ENCODE data around the gene PKDREJ.
A peak's percentile ranks its signal among the peaks of the same experiment; 100 is the strongest.

The PKDREJ gene

DNA sequence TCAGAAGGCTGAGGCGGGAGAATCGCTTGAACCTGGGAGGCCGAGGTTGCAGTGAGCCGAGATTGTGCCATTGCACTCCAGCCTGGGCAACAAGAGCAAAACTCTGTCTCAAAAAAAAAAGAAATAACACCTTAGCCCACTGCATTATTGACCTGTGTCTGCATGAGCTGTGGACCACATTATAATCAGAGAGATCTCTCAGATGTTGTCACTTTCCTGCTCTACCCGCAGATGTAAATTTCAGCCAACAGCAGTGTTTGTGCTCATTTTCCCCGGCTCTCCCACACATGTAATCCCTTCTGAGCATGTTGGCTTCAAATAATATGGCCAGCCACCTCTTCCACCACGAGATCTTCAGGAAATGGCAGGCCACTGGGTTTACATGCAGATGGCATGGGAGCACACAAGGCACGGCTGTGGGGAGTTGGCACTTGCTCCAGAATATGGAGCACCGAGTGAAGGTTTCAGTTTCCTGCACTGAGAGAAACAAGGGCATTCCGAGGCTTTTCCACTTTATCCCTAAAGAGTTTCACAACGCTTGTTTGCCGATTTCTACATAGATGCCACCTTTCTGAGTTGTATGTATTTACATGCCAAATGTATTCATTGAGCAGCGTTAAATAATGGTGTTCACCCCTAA is 32.8 kb downstream of the PKDREJ start:
- DNase-seq: no peak

DNA sequence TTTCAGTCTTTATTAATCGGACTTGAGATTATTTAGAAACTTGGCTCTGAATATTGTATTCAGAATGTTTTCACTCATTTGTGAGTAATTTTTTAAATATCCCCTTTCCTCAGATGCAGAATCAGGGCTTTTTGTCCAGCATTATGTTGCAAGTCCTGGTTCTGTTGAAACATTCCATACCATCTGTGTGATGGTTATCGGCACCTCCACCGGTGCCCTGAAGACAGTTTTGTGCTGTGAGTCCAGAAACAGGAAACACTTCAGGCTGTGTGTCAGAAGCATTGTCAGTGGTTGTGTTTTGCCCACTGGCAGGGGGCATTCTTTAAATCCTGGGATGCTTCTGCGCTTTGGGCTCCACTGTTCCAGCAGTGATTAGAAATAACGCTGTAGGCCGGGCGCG is 33.4 kb downstream of the PKDREJ start:
- no peak for DNase-seq

DNA sequence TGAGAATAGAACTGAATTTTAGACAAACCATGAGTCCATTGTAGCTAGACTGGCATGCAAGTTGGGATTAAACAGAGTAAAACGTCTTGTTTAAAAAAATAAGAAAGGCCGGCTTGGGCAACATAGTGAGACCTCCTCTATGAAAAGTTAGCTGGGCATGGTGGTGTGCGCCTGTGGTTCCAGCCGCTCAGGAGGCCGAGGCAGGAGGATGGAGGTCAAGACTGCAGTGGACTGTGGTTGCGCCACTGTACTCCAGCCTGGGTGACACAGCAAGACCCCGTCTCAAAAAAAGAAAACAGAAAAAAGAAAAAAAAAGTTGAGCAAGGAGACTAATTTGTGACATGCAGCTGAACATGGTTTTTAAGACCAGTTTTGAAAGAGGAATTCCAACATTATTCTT is 36.6 kb downstream of the PKDREJ start:
- no peak for DNase-seq

DNA sequence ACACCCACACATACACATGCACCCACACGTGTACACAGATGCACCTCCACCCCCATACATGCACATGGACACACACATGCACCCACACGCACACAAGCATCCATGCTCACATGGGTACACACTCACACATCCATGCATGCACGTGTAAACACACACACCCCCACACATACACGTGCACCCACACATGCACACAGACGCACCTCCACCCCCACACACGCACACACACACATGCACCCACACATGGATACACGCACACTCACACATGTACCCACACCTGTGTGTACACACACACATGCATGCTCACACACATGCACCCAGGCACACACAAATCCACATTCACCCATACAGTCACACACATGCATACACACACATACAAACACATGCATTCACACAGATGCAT is 37.5 kb downstream of the PKDREJ start:
- DNase-seq: no peak

DNA sequence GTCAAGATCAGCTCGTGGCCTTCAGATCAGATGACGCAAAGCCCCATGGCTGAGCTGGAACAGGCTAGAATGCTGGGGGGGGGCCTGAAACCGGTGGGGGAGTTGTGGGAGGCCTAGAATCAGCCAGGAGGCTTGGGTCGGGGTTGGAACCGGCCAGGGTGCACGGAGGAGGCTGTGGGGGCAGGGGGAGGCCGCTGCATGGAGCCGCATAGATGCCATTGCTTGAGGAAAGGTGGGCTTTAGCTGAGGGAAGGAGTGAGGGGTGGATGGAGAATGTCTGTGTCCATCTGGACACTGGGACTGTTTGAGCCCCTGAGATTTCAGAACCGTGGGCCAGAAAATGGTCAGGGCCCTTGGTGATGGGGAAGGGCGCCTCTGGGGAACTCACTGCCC is 38.2 kb downstream of the PKDREJ start:
- DNase-seq: no peak

DNA sequence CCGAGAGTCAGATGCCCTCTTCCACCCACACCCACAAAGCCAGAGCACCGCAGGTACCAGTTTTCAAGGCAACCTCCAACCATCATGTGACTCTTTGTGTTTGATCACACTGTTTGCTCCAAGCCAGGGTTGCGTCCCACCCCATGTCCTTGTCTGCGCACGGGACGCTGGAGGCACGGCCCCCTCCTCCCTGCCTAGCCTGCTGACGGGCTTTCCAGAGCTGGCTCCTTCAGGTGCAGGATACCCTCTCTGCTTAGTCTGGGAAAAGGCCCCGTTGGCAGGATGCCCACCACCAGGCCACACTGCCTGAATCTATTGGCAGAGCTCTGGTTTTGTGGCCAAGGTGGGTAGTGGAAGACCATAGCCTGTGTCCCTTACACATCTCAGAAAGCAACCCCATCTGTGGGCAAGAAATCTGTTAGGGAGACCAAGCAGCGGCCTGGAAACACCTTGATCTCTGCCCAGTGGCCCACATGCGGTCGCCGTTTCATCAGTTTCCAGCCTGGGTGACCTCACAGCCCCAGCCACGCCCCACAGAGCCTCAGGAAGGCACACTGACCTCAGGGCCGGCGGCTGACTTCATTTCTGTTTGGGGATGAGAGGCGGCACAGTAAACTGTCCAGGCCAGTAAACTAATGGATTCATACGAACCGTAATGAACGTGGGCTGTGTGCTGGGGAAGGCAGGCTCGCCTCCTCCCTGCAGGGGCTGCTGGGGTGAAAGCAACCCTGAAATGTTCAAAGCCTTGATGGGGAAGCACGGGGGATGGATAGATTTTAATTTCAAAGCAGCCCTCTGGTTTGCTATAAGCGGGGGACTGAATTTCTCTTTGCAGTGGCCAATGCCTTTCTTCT is 38.9 kb downstream of the PKDREJ start:
- no peak for DNase-seq

DNA sequence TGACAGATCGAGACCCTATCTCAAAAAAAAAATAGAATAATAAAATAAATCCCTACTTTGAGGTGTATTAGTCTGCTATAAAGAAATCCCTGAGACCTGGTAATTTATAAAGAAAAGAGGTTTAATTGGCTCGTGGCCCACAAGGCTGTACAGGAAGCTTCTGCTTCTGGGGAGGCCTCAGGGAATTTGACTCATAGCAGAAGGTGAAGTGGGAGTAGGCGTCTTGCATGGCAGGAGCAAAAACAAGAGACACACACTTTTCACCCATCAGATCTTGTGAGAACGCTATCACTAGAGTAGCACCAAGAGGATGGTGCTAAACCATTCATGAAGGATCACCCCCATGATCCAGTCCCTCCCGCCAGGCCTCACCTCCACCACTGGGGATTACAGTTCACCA is 42.2 kb downstream of the PKDREJ start:
- DNase-seq: no peak

DNA sequence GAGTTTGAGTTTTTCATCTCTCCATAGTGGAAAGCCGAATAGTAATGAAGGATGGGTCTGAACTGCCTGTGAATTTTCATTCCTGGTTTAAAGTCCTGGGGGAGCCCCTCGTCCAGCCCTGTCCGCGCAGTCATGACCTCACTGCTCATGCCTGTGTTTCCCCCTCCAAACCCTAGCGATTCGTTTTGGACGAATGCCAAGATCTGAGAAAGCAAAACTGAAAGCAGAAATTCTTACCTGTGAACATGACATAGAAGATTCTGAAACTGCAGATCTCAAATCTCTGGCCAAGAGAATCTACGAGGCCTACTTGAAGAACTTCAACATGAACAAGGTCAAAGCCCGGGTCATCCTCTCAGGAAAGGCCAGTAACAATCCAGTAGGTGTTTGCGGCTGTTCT is 43.5 kb downstream of the PKDREJ start:
- DNase-seq: peak; percentile 41

DNA sequence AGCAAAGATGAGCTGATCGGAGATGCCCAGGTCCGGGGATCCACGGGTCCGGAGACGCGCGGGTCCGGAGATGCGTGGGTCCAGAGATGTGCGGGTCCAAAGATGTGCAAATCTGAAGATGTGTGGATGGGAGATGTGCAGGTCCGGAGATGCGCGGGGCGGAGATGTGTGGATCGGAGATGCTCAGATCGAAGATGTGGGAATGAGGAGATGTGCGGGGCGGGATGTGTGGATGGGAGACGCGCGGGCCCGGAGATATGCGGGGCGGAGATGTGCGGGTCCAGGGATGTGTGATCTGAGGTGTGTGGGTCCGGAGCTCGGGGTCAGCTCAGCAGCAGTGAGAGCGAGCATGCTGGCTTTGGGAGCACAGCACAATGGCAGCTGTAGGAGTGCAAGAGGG is 48.5 kb downstream of the PKDREJ start:
- DNase-seq: no peak

DNA sequence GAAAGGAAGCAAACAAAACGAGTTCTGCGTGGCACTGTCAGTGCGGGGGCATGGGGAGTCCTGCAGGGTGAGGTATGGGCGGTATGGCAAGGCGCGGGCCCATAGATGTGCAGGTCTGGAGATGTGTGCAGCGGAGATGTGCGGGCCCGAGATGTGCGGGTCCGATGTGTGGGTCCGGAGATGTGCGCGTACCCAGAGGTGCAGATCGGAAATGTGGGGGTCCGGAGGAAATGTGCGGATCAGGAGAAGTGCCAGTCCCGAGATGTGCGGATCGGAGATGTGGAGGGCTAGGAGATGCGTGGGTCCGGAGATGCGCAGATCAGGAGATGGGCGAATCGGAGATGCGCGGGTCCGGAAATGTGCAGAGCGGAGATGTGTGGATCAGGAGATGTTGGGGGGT is 49.0 kb downstream of the PKDREJ start:
- no peak for DNase-seq

DNA sequence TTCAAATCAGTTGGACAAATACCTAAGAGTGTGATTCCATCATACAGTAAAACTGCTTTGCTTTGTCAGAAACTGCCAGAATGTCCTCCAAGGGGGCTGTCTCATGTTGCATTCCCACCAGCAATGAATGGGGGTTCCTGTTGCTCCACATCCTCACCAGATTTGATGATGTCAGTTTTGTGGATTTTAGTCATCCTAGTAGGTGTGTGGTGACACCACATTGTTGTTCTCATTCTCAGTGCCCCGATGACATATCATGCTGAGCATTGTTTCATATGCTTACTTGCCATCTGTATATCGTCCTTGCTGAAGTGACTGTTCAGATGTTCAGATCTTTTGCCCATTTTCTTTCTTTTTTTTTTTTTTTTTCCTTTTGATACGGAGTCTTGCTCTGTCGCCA is 50.1 kb downstream of the PKDREJ start:
- DNase-seq: no peak

DNA sequence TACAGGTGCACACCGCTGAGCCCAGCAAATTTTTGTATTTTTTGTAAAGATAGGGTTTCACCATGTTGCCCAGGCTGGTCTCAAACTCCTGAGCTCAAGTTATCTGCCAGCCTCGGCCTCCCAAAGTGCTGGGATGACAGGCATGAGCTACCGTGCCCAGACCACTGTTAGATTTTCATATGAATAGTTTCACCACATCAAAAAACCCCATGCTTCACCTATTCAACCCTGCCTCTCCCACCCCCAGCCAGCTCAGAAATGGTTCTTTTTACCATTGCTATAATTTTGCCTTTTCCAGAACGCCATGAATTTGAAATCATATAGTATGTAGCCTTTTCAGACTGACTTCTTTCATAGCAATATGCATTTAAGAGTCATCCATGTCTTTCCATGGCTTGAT is 50.9 kb downstream of the PKDREJ start:
- DNase-seq: no peak

DNA sequence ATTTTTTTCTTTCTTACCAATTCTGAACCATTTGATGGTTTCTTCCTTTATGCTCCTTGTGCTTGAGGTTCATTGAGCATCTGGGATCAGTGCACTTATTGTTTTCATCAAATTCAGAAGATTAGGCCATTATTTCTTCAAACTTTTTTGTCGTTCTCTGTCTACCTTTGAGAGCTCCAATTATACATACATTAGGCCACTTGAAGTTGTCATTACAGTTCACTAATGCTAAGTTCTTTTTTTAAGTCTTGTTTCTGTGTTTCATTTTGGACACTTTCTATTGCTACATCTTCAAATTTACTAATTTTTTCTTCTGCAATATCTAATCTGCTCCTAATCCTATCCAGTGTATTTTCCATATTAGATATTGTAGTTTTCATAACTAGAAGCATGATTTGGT is 53.9 kb downstream of the PKDREJ start:
- no peak for DNase-seq

Measured in SHP77 treated with DMSO at 0.1 percent for 48 hours (cell line).